ENCODE measurements around the gene SCP2. TPM values are rescaled to one million over a fixed set of nuclear protein-coding genes. Genes with fewer than 3 reads are reported as not detected.

Gene SCP2
- total RNA-seq, 2 donors from 2014 or later = 124 to 241 TPM

- DNase-seq (ENCODE audit: low spot score) = no peak
- TF ChIP-seq POLR2A (IDR thresholded peaks at IDR 0.05) = no peak
- TF ChIP-seq, protein P1, sequence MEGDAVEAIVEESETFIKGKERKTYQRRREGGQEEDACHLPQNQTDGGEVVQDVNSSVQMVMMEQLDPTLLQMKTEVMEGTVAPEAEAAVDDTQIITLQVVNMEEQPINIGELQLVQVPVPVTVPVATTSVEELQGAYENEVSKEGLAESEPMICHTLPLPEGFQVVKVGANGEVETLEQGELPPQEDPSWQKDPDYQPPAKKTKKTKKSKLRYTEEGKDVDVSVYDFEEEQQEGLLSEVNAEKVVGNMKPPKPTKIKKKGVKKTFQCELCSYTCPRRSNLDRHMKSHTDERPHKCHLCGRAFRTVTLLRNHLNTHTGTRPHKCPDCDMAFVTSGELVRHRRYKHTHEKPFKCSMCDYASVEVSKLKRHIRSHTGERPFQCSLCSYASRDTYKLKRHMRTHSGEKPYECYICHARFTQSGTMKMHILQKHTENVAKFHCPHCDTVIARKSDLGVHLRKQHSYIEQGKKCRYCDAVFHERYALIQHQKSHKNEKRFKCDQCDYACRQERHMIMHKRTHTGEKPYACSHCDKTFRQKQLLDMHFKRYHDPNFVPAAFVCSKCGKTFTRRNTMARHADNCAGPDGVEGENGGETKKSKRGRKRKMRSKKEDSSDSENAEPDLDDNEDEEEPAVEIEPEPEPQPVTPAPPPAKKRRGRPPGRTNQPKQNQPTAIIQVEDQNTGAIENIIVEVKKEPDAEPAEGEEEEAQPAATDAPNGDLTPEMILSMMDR (IDR thresholded peaks at IDR 0.05) = no peak
- no peak for TF ChIP-seq POLR2AphosphoS5 (IDR thresholded peaks at IDR 0.05)
- peaks cover 4% of the 10 kb centered on the region for H3K27me3 ChIP-seq (replicated peaks; ENCODE audit: insufficient read depth)
- H3K4me3 ChIP-seq = peak overlapping the region; percentile 46 to 49
- peak overlapping the region; percentile 68 to 73 for H3K27ac ChIP-seq
- no peaks in the 10 kb centered on the region for H3K36me3 ChIP-seq
- no peaks in the 10 kb centered on the region for H3K4me1 ChIP-seq (replicated peaks)
- no peaks in the 10 kb centered on the region for H3K9me3 ChIP-seq
- 20% methylated on average over 49 of the region's 61 CpGs for WGBS
- intact Hi-C loops (cut with DNase I) = no loop called here
Measured at GRCh38 chr1:53062708-53063591, 135.9 kb downstream of the SCP2 start.

- H3K27ac ChIP-seq = peak overlapping the region in 1 of 2 donors; percentile 68
- intact Hi-C loops (cut with DNase I) = no loop called here
- H3K4me1 ChIP-seq (replicated peaks) = no peaks in the 10 kb centered on the region
- no peak for DNase-seq (ENCODE audit: low spot score)
- no peaks in the 10 kb centered on the region for H3K9me3 ChIP-seq
- H3K36me3 ChIP-seq = no peaks in the 10 kb centered on the region
- peaks cover 4% of the 10 kb centered on the region for H3K27me3 ChIP-seq (replicated peaks; ENCODE audit: insufficient read depth)
- WGBS = 91% methylated on average over 9 of the region's 9 CpGs
- TF ChIP-seq POLR2A (IDR thresholded peaks at IDR 0.05) = no peak
- TF ChIP-seq, protein P1 (IDR thresholded peaks at IDR 0.05) = no peak
- TF ChIP-seq POLR2AphosphoS5 (IDR thresholded peaks at IDR 0.05) = no peak
- H3K4me3 ChIP-seq = no peak overlapping the region
Measured at GRCh38 chr1:53063744-53064515, 136.9 kb downstream of the SCP2 start.

DNA sequence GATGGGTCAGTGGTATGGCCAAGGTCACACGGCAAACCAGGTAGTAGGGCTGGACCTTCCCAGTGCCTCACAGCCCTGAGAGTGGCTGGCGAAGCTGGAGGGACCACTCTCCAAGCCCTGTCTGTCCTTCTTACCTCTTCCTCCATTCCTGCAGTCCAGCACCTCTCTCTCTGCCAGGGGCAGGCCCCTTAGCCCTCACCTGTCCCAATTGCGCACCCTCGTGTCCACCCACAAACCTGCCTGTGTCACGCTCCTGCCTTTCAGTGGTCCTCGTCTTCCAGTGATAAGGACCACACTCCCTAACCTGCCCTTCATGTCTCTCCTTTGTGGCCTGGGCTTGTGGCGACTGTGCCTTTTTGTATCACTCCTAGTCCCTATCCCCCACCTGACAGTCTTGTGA, 138.3 kb downstream of the SCP2 start:
- no peak for DNase-seq (ENCODE audit: low spot score)
- TF ChIP-seq POLR2AphosphoS5 (IDR thresholded peaks at IDR 0.05) (no peak), POLR2A (IDR thresholded peaks at IDR 0.05) (no peak)
- TF ChIP-seq, protein P1 (IDR thresholded peaks at IDR 0.05) = no peak

DNA sequence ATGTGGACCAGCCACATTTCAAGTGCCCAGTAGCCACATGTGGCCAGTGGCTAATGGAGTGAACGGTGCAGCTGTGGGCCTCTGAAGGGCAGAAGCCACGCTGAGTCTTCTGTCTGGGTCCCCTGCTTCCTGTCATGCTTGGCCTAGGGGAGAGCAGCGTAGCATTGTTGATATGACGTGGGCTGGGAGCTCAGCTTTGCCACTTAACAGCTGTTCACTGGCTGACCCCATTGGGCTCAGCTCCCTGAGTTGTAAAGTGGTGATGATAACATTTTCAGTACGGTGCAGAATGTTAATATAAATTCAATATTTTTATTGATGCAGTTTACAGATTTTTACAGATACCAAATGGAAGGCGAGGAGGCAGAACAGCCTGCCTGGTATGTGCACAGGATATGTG, 139.4 kb downstream of the SCP2 start:
- Histone ChIP-seq H3K4me3 (no peak overlapping the region), H3K27me3 (replicated peaks; ENCODE audit: insufficient read depth) (peaks cover 4% of the 10 kb centered on the region), H3K9me3 (no peaks in the 10 kb centered on the region), H3K36me3 (no peaks in the 10 kb centered on the region), H3K4me1 (replicated peaks) (no peaks in the 10 kb centered on the region), H3K27ac (no peak overlapping the region)
- no peak for DNase-seq (ENCODE audit: low spot score)
- TF ChIP-seq POLR2A (IDR thresholded peaks at IDR 0.05) (no peak), POLR2AphosphoS5 (IDR thresholded peaks at IDR 0.05) (no peak)
- TF ChIP-seq, protein P1 (IDR thresholded peaks at IDR 0.05) = no peak
- intact Hi-C loops (cut with DNase I) = no loop called here
- WGBS = 59% methylated on average over 6 of the region's 6 CpGs

More for the DNA sequence above, 138.3 kb downstream of the SCP2 start:
- no peaks in the 10 kb centered on the region for H3K36me3 ChIP-seq
- no peaks in the 10 kb centered on the region for H3K4me1 ChIP-seq (replicated peaks)
- no peaks in the 10 kb centered on the region for H3K9me3 ChIP-seq
- no peak overlapping the region for H3K27ac ChIP-seq
- intact Hi-C loops (cut with DNase I) = no loop called here
- no peak overlapping the region for H3K4me3 ChIP-seq
- peaks cover 4% of the 10 kb centered on the region for H3K27me3 ChIP-seq (replicated peaks; ENCODE audit: insufficient read depth)
- WGBS = 96% methylated on average over 7 of the region's 7 CpGs
